Measurements from ENCODE around the gene CAMKK2.

DNA sequence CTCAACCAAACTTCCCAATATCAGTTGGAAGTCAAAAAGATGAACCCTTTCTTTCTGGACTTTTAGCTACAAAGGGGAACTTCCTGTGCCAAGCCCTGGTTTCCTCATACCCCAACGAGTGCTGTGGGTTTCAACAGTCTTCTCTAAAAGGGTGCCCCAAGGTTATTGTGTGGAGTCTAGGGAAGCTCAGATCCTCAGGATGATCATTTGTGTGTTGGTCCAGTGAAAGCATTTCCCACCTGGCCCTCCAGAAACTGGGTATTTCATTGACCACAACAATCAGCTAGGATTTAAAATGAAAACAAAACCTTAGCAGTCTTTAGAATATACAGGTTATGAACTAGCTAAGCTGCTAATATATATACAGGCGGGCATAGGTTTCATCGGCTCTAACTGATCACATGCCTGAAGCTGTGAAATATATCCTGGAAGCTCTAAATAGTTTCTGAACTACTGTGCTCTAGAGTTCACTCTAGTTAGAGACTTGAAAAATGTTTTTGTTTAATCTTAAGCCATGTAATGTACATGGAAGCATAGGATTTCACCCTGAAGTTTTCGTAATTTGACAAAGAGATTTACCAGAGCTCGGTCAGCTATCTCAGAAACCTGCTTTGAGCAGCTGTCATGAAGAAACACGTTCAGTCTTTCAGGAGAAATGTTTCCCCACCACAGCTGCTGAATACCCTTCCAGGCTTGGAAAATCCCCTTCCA is 57.0 kb downstream of the CAMKK2 start:
- TF ChIP-seq BHLHE40 (IDR thresholded peaks at IDR 0.05; ENCODE audit: low read length) (no peak), SP2 (CRISPR knock-in tag; IDR thresholded peaks at IDR 0.05) (no peak), SETDB1 (CRISPR knock-in tag; IDR thresholded peaks at IDR 0.05; ENCODE audit: borderline replicate concordance) (no peak), NFAT5 (CRISPR knock-in tag; IDR thresholded peaks at IDR 0.05) (no peak), DMAP1 (CRISPR knock-in tag; IDR thresholded peaks at IDR 0.05) (no peak), CBFB (CRISPR knock-in tag; IDR thresholded peaks at IDR 0.05) (no peak), RBM22 (optimal IDR thresholded peaks at IDR 0.05; ENCODE audit: low read length) (no peak), EZH2 (conservative IDR thresholded peaks at IDR 0.05; ENCODE audit: low read depth, low read length) (no peak), BORCS8-MEF2B (CRISPR knock-in tag; IDR thresholded peaks at IDR 0.05) (no peak)
- TF ChIP-seq, protein P1, sequence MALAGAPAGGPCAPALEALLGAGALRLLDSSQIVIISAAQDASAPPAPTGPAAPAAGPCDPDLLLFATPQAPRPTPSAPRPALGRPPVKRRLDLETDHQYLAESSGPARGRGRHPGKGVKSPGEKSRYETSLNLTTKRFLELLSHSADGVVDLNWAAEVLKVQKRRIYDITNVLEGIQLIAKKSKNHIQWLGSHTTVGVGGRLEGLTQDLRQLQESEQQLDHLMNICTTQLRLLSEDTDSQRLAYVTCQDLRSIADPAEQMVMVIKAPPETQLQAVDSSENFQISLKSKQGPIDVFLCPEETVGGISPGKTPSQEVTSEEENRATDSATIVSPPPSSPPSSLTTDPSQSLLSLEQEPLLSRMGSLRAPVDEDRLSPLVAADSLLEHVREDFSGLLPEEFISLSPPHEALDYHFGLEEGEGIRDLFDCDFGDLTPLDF (CRISPR knock-in tag; IDR thresholded peaks at IDR 0.05) = no peak
- TF ChIP-seq, protein P2, sequence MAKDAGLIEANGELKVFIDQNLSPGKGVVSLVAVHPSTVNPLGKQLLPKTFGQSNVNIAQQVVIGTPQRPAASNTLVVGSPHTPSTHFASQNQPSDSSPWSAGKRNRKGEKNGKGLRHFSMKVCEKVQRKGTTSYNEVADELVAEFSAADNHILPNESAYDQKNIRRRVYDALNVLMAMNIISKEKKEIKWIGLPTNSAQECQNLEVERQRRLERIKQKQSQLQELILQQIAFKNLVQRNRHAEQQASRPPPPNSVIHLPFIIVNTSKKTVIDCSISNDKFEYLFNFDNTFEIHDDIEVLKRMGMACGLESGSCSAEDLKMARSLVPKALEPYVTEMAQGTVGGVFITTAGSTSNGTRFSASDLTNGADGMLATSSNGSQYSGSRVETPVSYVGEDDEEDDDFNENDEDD (CRISPR knock-in tag; IDR thresholded peaks at IDR 0.05; ENCODE audit: borderline replicate concordance) = no peak
